ENCODE results near the gene SPATA33.

DNA sequence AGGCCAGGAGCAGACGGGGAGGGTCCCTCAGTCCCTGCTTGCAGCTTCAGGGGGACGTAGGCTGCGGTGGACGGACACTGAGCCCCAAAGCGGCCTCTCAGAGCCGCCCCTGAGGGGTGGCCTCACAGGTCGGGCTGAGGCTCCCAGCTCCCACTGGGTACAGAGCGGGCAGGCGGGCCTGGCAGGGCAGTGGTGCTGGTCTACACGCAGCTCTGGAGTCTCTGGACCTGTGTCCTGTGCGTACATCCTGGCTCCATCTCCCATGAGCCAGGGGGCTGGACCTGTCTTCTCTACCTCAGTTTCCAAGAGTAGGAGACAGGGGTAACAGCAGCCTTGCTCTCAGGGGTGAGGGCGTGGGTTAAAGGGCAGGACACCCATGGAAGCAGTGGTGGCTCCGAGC, 42.5 kb upstream of the SPATA33 start:
- TF ChIP-seq, protein P1, sequence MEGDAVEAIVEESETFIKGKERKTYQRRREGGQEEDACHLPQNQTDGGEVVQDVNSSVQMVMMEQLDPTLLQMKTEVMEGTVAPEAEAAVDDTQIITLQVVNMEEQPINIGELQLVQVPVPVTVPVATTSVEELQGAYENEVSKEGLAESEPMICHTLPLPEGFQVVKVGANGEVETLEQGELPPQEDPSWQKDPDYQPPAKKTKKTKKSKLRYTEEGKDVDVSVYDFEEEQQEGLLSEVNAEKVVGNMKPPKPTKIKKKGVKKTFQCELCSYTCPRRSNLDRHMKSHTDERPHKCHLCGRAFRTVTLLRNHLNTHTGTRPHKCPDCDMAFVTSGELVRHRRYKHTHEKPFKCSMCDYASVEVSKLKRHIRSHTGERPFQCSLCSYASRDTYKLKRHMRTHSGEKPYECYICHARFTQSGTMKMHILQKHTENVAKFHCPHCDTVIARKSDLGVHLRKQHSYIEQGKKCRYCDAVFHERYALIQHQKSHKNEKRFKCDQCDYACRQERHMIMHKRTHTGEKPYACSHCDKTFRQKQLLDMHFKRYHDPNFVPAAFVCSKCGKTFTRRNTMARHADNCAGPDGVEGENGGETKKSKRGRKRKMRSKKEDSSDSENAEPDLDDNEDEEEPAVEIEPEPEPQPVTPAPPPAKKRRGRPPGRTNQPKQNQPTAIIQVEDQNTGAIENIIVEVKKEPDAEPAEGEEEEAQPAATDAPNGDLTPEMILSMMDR (IDR thresholded peaks at IDR 0.05; ENCODE audit: insufficient read depth, low read depth, low read length), result no peak
- TF ChIP-seq EZH2 (IDR thresholded peaks at IDR 0.05; ENCODE audit: insufficient read depth, low read length), result no peak

Data from astrocyte (in vitro differentiated cells and primary cell).